HepG2 (cell line): ENCODE results near the gene FECH. TPM values are rescaled to one million over a fixed set of nuclear protein-coding genes. Genes with fewer than 3 reads are reported as not detected.

Experiments
- AGO2 ChIP-seq: fragments of 200-400 bp; formaldehyde crosslinking; optimal IDR thresholded peaks from 2 replicates; pipeline ENCODE3; 2017; ENCODE audit warnings: mild to moderate bottlenecking, low read depth, low read length, moderate library complexity
- BCL6 ChIP-seq: IDR thresholded peaks from 2 replicates; pipeline ENCODE4 v1.6.1; 2016; ENCODE audit warnings: missing genetic modification reagents, missing compliant biosample characterization
- CBX5 ChIP-seq: sonication (generic); formaldehyde crosslinking; IDR thresholded peaks from 2 replicates; pipeline ENCODE4 v1.4.0; 2020; ENCODE audit warnings: missing genetic modification reagents, borderline replicate concordance
- DNMT1 ChIP-seq: sonication (generic); formaldehyde crosslinking; IDR thresholded peaks from 2 replicates; pipeline ENCODE4 v1.5.1; 2020; ENCODE audit warnings: mild to moderate bottlenecking, missing genetic modification reagents
- EP300 ChIP-seq, 3 experiments: sonication (generic) in 1 of 3; formaldehyde crosslinking in 1 of 3; IDR thresholded peaks; 2 replicates each; pipeline versions ENCODE4 v1.5.1 to v1.6.1; 2011 to 2020; ENCODE audit warnings: low read depth in 2 of 3, low read length in 2 of 3, borderline replicate concordance in 1 of 3, improper control_type of control experiment in 1 of 3, mild to moderate bottlenecking in 1 of 3, missing genetic modification reagents in 1 of 3, moderate library complexity in 1 of 3
- MBD4 ChIP-seq: IDR thresholded peaks from 2 replicates; pipeline ENCODE4 v1.6.1; 2012; ENCODE audit warnings: low read length, inconsistent platforms, borderline replicate concordance
- NBN ChIP-seq: fragments of 450-650 bp; conservative IDR thresholded peaks from 2 replicates; pipeline ENCODE4 v1.6.1; 2017
- NR2F6 ChIP-seq, 2 experiments: IDR thresholded peaks; 2 replicates each; pipeline ENCODE4 v1.6.1; 2016; ENCODE audit warnings: antibody characterized with exemption in 1 of 2, mild to moderate bottlenecking in 1 of 2
- SMAD9 ChIP-seq: sonication (generic); formaldehyde crosslinking; IDR thresholded peaks from 2 replicates; pipeline ENCODE4 v1.5.1; 2020; ENCODE audit warnings: mild to moderate bottlenecking, missing genetic modification reagents
- TEAD2 ChIP-seq: sonication (generic); formaldehyde crosslinking; IDR thresholded peaks from 2 replicates; pipeline ENCODE4 v1.9.0; 2021; ENCODE audit warnings: missing genetic modification reagents
- YEATS2 ChIP-seq: sonication (generic); formaldehyde crosslinking; IDR thresholded peaks from 2 replicates; pipeline ENCODE4 v1.4.0; 2020; ENCODE audit warnings: missing genetic modification reagents, borderline replicate concordance
- ZBTB38 ChIP-seq: sonication (generic); formaldehyde crosslinking; IDR thresholded peaks from 2 replicates; pipeline ENCODE4 v1.5.1; 2020; ENCODE audit warnings: mild to moderate bottlenecking, missing genetic modification reagents
- ZBTB8A ChIP-seq: sonication (generic); formaldehyde crosslinking; IDR thresholded peaks from 2 replicates; pipeline ENCODE4 v1.4.0; 2020; ENCODE audit warnings: mild to moderate bottlenecking, low read depth, missing genetic modification reagents, borderline replicate concordance
- ZFP90 ChIP-seq: sonication (generic); formaldehyde crosslinking; IDR thresholded peaks from 2 replicates; pipeline ENCODE4 v1.8.0; 2022; ENCODE audit warnings: missing genetic modification reagents, mild to moderate bottlenecking, inconsistent platforms, borderline replicate concordance
- ZNF274 ChIP-seq: sonication (generic); formaldehyde crosslinking; IDR thresholded peaks from 2 replicates; pipeline ENCODE4 v1.5.1; 2020; ENCODE audit warnings: mild to moderate bottlenecking, missing genetic modification reagents
- ZNF276 ChIP-seq: sonication (generic); formaldehyde crosslinking; IDR thresholded peaks from 2 replicates; pipeline ENCODE4 v1.4.0; 2020; ENCODE audit warnings: mild to moderate bottlenecking, low read depth, missing genetic modification reagents
- ZNF430 ChIP-seq: sonication (generic); formaldehyde crosslinking; IDR thresholded peaks from 2 replicates; pipeline ENCODE4 v1.9.0; 2021; ENCODE audit warnings: mild to moderate bottlenecking, missing genetic modification reagents
- ZNF468 ChIP-seq: sonication (generic); formaldehyde crosslinking; IDR thresholded peaks from 2 replicates; pipeline ENCODE4 v1.8.0; 2022; ENCODE audit warnings: mild to moderate bottlenecking, moderate library complexity, missing genetic modification reagents
- ZNF510 ChIP-seq: sonication (generic); formaldehyde crosslinking; IDR thresholded peaks from 2 replicates; pipeline ENCODE4 v1.4.0; 2020; ENCODE audit warnings: low read depth, mild to moderate bottlenecking, missing genetic modification reagents
- ZNF816 ChIP-seq: sonication (generic); formaldehyde crosslinking; IDR thresholded peaks from 2 replicates; pipeline ENCODE4 v1.8.0; 2022; ENCODE audit warnings: missing genetic modification reagents, mild to moderate bottlenecking, borderline replicate concordance
- polyA plus RNA-seq, 8 experiments: library from polyadenylated mRNA; depleted of rRNA in 3 of 8; stranded (reverse) in 7 of 8; unstranded in 1 of 8; fragments of >200 nt; fragmentation: Illumina TruSeq in 4 of 8; extraction: Trizol in 4 of 8; gene quantifications; 2 replicates each; pipeline versions ENCODE4 v1.2.1 to v1.2.3, GENCODE V29; 2011 to 2016; ENCODE audit warnings: low read depth in 4 of 8, missing spikeins in 1 of 8, mixed read lengths in 1 of 8; ENCODE audit not compliant: insufficient read depth in 1 of 8
- total RNA-seq, 5 experiments: library from RNA; depleted of rRNA; stranded (reverse); fragments of >200 nt; fragmentation: Illumina TruSeq; extraction: Trizol; gene quantifications; 2 replicates each; pipeline ENCODE4 v1.2.3, GENCODE V29; 2016; ENCODE audit warnings: low read depth in 1 of 5
- TF ChIP-seq, protein P1 (sequence below): sonication (generic); formaldehyde crosslinking; IDR thresholded peaks from 2 replicates; pipeline ENCODE4 v1.4.0; 2020; ENCODE audit warnings: missing genetic modification reagents, borderline replicate concordance

The FECH gene
- total and polyA plus RNA-seq, 2 of the 13 experiments (the other 11 are each of a cell fraction or from before 2014, with no cell fraction given), result 14.7 to 21.9 TPM

DNA sequence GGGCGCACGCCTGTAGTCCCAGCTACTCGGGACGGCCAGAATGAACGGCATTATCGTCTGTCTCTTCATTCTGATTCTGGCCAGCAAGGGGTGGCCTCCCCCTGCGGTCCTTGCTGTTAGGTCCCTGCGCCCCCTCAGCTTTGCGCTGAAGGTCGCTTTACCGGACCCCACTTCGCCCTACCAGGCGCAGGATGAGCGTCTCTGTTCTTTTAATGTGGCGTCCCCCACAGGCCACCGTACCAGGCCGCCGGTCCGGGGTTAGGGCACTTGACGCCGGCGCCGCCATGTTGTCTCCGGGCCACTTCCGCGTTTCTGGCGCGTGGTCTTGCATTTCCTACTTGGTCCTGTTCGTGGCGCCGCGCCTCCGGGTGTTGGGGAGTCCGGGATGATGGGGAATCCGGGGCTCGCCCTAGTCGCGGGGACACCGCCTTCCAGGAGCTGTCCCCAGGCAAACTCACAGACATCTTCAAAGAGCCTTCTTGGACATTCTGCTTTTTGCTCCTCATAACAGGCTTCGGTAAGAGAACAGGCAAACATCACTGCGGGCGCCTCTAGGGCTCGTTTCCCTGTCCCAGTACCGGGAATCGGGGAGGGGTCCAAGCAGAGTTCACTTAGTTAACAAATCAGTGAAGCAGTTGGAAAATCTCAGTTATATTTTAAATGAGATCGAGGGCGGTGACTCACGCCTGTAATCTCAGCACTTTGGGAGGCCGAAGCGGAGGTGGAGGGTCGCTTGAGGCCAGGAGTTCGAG is 43.7 kb upstream of the FECH start (continued):
- TF ChIP-seq, protein P1, sequence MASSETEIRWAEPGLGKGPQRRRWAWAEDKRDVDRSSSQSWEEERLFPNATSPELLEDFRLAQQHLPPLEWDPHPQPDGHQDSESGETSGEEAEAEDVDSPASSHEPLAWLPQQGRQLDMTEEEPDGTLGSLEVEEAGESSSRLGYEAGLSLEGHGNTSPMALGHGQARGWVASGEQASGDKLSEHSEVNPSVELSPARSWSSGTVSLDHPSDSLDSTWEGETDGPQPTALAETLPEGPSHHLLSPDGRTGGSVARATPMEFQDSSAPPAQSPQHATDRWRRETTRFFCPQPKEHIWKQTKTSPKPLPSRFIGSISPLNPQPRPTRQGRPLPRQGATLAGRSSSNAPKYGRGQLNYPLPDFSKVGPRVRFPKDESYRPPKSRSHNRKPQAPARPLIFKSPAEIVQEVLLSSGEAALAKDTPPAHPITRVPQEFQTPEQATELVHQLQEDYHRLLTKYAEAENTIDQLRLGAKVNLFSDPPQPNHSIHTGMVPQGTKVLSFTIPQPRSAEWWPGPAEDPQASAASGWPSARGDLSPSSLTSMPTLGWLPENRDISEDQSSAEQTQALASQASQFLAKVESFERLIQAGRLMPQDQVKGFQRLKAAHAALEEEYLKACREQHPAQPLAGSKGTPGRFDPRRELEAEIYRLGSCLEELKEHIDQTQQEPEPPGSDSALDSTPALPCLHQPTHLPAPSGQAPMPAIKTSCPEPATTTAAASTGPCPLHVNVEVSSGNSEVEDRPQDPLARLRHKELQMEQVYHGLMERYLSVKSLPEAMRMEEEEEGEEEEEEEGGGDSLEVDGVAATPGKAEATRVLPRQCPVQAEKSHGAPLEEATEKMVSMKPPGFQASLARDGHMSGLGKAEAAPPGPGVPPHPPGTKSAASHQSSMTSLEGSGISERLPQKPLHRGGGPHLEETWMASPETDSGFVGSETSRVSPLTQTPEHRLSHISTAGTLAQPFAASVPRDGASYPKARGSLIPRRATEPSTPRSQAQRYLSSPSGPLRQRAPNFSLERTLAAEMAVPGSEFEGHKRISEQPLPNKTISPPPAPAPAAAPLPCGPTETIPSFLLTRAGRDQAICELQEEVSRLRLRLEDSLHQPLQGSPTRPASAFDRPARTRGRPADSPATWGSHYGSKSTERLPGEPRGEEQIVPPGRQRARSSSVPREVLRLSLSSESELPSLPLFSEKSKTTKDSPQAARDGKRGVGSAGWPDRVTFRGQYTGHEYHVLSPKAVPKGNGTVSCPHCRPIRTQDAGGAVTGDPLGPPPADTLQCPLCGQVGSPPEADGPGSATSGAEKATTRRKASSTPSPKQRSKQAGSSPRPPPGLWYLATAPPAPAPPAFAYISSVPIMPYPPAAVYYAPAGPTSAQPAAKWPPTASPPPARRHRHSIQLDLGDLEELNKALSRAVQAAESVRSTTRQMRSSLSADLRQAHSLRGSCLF (CRISPR knock-in tag), result no peak
- TF ChIP-seq YEATS2 (CRISPR knock-in tag) (peak; percentile 82), ZNF816 (no peak), BCL6 (CRISPR knock-in tag) (peak; percentile 21; the same call in 1 of the 2 replicates), ZNF430 (peak; percentile 49; the same call in 1 of the 2 replicates), TEAD2 (no peak), AGO2 (no peak), SMAD9 (CRISPR knock-in tag) (no peak), ZBTB8A (CRISPR knock-in tag) (no peak), CBX5 (peak; percentile 68; the same call in 1 of the 2 replicates), ZNF274 (CRISPR knock-in tag) (0 out of 2 replicates have a peak, but pooled peaks have one; percentile 37), MBD4 (no peak), EP300 (IDR thresholded peaks at IDR 0.05; ENCODE audit: low read depth in 2 of 2, low read length in 2 of 2) (no peak), EP300 (CRISPR knock-in tag; IDR thresholded peaks at IDR 0.05; ENCODE audit: borderline replicate concordance) (no peak), ZBTB38 (CRISPR knock-in tag) (peak; percentile 92), NBN (no peak), ZNF510 (CRISPR knock-in tag) (no peak), NR2F6 (IDR thresholded peaks at IDR 0.05) (no peak), NR2F6 (CRISPR knock-in tag; IDR thresholded peaks at IDR 0.05) (peak; percentile 35; the same call in 1 of the 2 replicates), DNMT1 (CRISPR knock-in tag) (peak; percentile 75; the same call in 1 of the 2 replicates), ZNF276 (CRISPR knock-in tag) (no peak), ZNF468 (no peak), ZFP90 (CRISPR knock-in tag) (peak; percentile 84; the same call in 1 of the 2 replicates)
